A204.1 (cell line): ENCODE measurements around the gene ARNT2.

ENCODE experiments used
- FAIRE-seq: peaks from 2 replicates; lab custom pipeline; 2012; peaks lifted over from hg19 to GRCh38; lab: Jason Lieb, UNC

ARNT2 gene

GRCh38 chr15:80556694-80557367 is 152.6 kb downstream of the ARNT2 start:
- FAIRE-seq = no peak

GRCh38 chr15:80557441-80558234 is 153.5 kb downstream of the ARNT2 start:
- no peak for FAIRE-seq

GRCh38 chr15:80558631-80559319 is 154.6 kb downstream of the ARNT2 start:
- no peak for FAIRE-seq

- FAIRE-seq = no peak
Observed at GRCh38 chr15:80559320-80559693, 155.1 kb downstream of the ARNT2 start.

- no peak for FAIRE-seq
Observed at GRCh38 chr15:80559761-80560160, 155.6 kb downstream of the ARNT2 start.

- FAIRE-seq = no peak
Observed at GRCh38 chr15:80560601-80561400, 156.6 kb downstream of the ARNT2 start.

- FAIRE-seq = no peak
Observed at GRCh38 chr15:80561500-80561899, 157.3 kb downstream of the ARNT2 start.

GRCh38 chr15:80562033-80562432 is 157.9 kb downstream of the ARNT2 start:
- FAIRE-seq = no peak

GRCh38 chr15:80562846-80563245 is 158.7 kb downstream of the ARNT2 start:
- FAIRE-seq = no peak

GRCh38 chr15:80563372-80563997 is 159.3 kb downstream of the ARNT2 start:
- FAIRE-seq = no peak

- no peak for FAIRE-seq
Observed at GRCh38 chr15:80564056-80564455, 159.9 kb downstream of the ARNT2 start.

GRCh38 chr15:80565398-80565797 is 161.2 kb downstream of the ARNT2 start:
- no peak for FAIRE-seq

GRCh38 chr15:80565988-80566387 is 161.8 kb downstream of the ARNT2 start:
- FAIRE-seq = no peak

GRCh38 chr15:80567721-80568157 is 163.6 kb downstream of the ARNT2 start:
- FAIRE-seq = peak; percentile 89

GRCh38 chr15:80568298-80568697 is 164.1 kb downstream of the ARNT2 start:
- FAIRE-seq = no peak

GRCh38 chr15:80568876-80569605 is 164.9 kb downstream of the ARNT2 start:
- FAIRE-seq = no peak

- FAIRE-seq = no peak
Observed at GRCh38 chr15:80569656-80570055, 165.5 kb downstream of the ARNT2 start.

GRCh38 chr15:80570553-80570952 is 166.4 kb downstream of the ARNT2 start:
- FAIRE-seq = no peak

- FAIRE-seq = no peak
Observed at GRCh38 chr15:80572337-80572736, 168.2 kb downstream of the ARNT2 start.

- FAIRE-seq = no peak
Observed at GRCh38 chr15:80573606-80574005, 169.4 kb downstream of the ARNT2 start.

GRCh38 chr15:80574590-80574989 is 170.4 kb downstream of the ARNT2 start:
- FAIRE-seq = no peak
